Endometrial microvascular endothelial cells (primary cell): ENCODE results near the gene MEN1. TPM values are rescaled to one million over a fixed set of nuclear protein-coding genes. Genes with fewer than 3 reads are reported as not detected.

Experiments
- in situ Hi-C: cut with HindIII; loops from 2 replicates; pipeline ENCODE4 v1.10.0; 2017; ENCODE audit warnings: low sequenced_read_pairs, low pct_unique_long_range_greater_than_20kb; ENCODE audit errors: inconsistent ontology term
- total RNA-seq: library from RNA; depleted of rRNA; stranded (reverse); fragments of >200 nt; gene quantifications from one replicate; pipeline ENCODE4 v1.2.3, GENCODE V29; 2015; ENCODE audit errors: inconsistent ontology term

The MEN1 gene
- total RNA-seq = 34.0 TPM

GRCh38 chr11:64810271-64810890 is at the start of gene MEN1:
Gene MEN1, minus strand, starts transcription at chr11:64810551. Its CDS starts 442 bp downstream, at chr11:64810109.
- in situ Hi-C loops = no loop called here

- in situ Hi-C loops = no loop called here
Observed at GRCh38 chr11:64859542-64860414, 49.4 kb upstream of the MEN1 start.

GRCh38 chr11:64858467-64859263 is 48.3 kb upstream of the MEN1 start:
- in situ Hi-C loops = no loop called here

DNA sequence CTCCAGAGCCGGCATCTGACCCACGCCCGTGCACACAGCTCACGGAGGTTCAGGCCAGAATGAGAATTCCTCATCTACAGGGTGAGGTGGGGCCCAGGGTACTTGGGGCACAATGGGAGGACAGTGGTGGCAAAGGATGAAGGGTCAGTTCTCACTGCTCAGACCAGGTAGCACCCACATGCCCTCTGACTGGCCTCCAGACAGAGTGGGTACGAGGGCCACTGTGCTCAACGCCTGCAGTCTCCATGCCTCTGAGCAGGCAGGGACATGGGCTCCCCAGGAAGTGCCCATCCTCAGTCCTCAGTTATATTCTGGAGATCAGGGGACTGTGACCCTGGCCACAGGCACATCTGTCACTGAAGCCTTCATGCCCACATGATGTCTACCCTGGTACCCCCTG is 47.1 kb upstream of the MEN1 start:
- in situ Hi-C loops = no loop called here

DNA sequence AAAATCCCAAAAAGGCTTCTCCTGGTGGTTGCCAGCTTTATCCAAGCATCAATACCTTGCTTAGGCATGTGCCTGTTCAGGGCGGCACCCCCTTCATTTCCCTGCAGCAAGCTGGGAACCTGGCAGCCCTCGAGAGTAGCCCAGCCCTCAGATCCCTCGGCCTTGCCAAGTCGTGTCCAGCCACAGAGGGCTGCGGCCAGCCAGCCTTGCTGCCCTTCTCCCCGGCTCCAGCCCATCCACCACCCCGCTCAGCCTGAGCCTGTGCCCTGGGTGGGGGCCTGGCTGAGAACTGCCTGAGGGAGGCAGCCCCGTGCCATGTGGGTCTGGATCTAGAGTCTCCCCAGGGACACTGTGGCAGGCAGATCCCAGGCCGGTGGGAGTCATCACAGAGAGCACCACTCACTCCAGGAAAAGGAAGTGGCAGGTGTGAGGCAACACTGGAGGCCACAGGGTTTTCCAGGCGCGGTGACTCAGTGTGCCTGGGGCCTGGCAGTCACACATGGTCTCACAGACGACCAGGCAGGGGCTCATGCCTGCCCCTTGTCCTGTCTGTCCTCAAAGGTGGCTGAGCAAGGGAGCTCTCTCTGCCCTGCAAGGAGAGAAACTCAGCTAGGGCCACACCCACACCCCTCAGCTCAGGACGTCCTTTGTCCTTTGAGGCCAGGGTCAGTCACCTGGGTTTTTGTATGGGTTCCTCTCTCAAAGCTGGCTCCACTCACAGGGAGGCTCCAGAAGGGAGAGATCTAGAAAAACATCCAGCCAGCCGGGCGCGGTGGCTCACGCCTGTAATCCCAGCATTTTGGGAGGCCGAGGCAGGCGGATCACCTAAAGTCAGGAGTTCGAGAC is 46.3 kb upstream of the MEN1 start:
- in situ Hi-C loops = no loop called here

- in situ Hi-C loops = no loop called here
Observed at GRCh38 chr11:64855596-64856304, 45.4 kb upstream of the MEN1 start.

DNA sequence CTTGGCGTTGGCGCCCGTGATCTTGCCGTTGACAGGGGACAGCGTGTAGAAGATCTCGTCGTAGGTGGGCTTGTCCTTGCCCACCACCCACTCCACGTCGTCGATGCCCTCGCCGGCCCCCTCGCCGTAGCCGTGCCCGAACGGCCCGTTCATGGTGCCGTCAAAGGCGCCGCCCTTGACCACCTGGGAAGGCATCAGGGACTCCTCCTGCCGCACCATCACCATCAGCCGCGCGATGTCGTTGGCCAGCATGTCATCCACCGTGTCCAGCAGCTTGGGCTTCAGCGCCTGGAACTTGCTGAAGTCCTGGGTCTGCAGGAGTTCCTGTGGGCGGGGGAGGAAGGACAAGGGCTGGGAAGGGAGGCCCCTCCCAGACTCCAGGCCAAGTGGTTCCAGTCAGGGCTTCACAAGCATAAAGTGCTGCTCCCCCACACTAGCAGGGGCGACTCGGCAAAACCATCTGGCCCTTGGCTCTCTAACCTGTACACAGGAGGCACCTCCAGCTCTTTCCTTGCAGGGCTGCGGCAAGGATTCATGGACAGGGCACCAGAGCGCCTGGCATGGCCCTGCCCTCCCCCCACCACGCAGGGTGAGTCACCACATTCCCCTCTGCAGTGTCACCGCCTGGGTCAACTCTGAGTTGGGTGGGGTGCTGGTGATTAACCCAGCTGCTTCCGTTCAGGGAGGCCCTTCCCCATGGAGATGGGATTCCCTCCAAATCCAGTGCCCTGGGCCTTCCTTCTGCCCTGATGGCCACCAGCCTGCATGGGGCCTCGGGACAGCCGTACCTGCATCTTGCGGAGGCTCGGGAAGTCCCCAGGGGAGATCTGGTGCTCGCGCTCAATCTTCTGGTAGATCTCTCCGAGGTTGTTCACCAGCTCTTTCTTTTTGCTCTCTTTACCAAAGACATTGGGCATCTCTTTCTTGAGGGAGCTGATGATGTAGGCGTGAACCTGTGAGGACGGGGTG is 44.5 kb upstream of the MEN1 start:
- in situ Hi-C loops = no loop called here

GRCh38 chr11:64854157-64854533 is 43.8 kb upstream of the MEN1 start:
- in situ Hi-C loops = no loop called here

DNA sequence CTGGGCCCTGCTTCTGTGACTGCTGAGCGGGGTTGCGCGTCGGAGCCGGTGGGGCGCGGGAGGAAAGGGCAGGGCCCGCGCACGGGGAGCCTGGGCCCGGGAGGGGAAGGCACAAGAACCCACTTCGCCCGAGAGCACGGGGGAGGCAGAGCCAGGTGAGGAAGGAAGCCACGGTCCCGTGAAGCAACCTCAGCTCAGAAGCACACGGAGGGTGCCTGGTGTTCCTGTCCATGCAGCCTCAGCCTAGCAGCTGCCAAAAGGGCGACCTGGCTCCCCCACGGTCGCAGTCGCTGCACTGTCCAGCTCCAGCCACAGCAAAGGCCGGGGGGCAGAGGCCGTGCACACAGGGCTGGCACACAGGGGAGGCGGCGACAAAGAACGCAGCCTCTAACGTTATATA is 43.4 kb upstream of the MEN1 start:
- in situ Hi-C loops = no loop called here

GRCh38 chr11:64852804-64853509 is 42.6 kb upstream of the MEN1 start:
- in situ Hi-C loops = no loop called here

DNA sequence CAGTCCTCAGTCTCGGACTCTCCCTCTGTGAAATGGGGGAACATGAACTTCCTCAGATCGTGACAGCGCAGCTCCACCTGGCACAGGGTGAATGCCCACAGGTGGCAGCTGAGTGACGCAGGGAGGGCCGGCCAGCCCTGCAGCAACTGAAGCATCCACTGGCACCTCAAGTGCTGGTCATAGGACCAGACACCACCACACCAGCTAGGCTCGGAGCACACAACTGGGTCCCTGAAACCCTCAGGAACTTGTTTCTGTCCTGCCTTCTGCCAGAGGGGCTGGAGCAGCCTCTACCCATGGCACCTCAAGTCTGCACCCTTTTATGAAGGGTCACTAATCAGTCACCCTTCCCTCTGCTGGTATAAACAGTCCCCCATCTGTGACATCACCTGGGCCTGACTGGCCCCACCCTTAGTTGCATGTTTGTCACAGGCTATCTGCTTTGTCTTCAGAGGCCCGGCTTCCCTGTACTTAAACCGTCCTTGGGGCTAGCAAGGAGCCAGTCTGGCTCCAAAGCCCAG is 41.5 kb upstream of the MEN1 start:
- in situ Hi-C loops = no loop called here

- in situ Hi-C loops = no loop called here
Observed at GRCh38 chr11:64850979-64851567, 40.7 kb upstream of the MEN1 start.

GRCh38 chr11:64849598-64850356 is 39.4 kb upstream of the MEN1 start:
- in situ Hi-C loops = loop anchor here (10.0 kb wide), 1 partner anchor 45 kb away; no protein-coding TSS in a partner anchor

DNA sequence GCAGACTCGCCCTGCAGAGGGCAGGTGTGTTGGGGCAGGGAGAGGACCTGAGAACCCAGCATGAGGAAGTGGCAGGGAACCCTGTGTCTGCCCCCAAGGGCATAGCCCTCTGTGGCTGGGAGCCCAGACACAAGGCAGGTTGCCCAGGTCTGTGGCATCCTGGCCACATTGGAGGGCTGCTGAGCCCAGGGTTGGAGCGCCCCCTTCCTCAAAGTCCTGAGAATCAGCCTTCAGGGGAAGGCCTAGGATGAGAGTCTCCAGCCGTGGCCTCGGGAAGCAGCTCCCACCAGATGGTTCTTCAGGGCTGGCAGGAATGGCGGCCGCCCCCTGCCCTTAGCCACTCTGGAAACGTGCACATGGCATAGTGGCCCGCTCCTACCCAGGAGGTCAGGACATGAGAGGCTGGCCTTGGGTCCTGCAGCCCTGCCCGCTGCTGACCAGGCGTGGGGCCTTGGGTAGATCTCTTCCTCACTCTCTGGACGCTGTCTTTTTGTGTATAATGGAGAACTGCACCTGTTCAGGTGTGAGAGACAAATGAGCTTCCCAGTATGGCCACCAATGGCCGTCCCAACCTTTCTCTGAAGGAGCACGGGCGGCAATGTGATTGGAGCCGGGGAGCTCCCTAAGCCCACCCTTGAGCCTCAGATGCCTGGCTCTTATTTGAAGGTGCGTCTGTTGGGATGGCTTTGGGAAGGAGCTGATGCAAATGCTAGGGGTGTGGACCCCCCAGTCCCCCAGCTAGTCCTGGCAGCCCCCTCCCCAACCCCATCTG is 38.7 kb upstream of the MEN1 start:
- in situ Hi-C loops = loop anchor here (10.0 kb wide), 1 partner anchor 46 kb away; no protein-coding TSS in a partner anchor
